ENCODE measurements around the gene MYL9.

MYL9 gene

GRCh38 chr20:36541227-36541767, at the start of gene MYL9:
Gene MYL9, plus strand, starts transcription at chr20:36541519. Its CDS starts 3,366 bp downstream, at chr20:36544885.
- TF ChIP-seq, protein P1, sequence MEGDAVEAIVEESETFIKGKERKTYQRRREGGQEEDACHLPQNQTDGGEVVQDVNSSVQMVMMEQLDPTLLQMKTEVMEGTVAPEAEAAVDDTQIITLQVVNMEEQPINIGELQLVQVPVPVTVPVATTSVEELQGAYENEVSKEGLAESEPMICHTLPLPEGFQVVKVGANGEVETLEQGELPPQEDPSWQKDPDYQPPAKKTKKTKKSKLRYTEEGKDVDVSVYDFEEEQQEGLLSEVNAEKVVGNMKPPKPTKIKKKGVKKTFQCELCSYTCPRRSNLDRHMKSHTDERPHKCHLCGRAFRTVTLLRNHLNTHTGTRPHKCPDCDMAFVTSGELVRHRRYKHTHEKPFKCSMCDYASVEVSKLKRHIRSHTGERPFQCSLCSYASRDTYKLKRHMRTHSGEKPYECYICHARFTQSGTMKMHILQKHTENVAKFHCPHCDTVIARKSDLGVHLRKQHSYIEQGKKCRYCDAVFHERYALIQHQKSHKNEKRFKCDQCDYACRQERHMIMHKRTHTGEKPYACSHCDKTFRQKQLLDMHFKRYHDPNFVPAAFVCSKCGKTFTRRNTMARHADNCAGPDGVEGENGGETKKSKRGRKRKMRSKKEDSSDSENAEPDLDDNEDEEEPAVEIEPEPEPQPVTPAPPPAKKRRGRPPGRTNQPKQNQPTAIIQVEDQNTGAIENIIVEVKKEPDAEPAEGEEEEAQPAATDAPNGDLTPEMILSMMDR (conservative IDR thresholded peaks at IDR 0.05) = no peak
- TF ChIP-seq ZFX (IDR thresholded peaks at IDR 0.05) = no peak
- no peak within 1 kb of the TSS for H3K27ac ChIP-seq

- no peak overlapping the region for H3K27ac ChIP-seq
- TF ChIP-seq, protein P1 (conservative IDR thresholded peaks at IDR 0.05) = no peak
- no peak for TF ChIP-seq ZFX (IDR thresholded peaks at IDR 0.05)
Measured at GRCh38 chr20:36491901-36492617, 49.3 kb upstream of the MYL9 start.

- no peak overlapping the region for H3K27ac ChIP-seq
- TF ChIP-seq, protein P1 (conservative IDR thresholded peaks at IDR 0.05) = no peak
- TF ChIP-seq ZFX (IDR thresholded peaks at IDR 0.05) = no peak
Measured at GRCh38 chr20:36493051-36493800, 48.1 kb upstream of the MYL9 start.

DNA sequence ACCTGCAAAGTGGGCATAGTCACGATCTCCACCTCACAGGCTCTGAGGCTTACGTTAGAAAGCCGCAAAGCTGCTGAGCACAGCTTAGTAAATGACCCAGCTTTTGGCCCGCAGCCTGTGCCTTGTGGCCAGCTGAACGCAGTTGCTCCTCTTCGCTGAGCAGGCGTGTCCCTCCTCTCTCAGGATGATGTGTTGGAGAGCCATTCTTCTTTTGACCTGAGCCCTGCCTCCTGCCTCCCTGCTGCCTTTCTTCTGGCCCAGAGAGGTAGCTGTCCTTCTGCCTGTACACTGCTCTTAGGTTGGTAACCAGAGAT, 47.6 kb upstream of the MYL9 start:
- no peak for TF ChIP-seq ZFX (IDR thresholded peaks at IDR 0.05)
- TF ChIP-seq, protein P1 (conservative IDR thresholded peaks at IDR 0.05) = no peak
- H3K27ac ChIP-seq = no peak overlapping the region

GRCh38 chr20:36496707-36497669, 44.3 kb upstream of the MYL9 start:
- H3K27ac ChIP-seq = no peak overlapping the region
- TF ChIP-seq, protein P1 (conservative IDR thresholded peaks at IDR 0.05) = no peak

- no peak overlapping the region for H3K27ac ChIP-seq
- TF ChIP-seq, protein P1 (conservative IDR thresholded peaks at IDR 0.05) = no peak
- no peak for TF ChIP-seq ZFX (IDR thresholded peaks at IDR 0.05)
Measured at GRCh38 chr20:36497856-36498255, 43.5 kb upstream of the MYL9 start.

Measured in C4-2B (cell line).